Measurements from ENCODE around the gene GNAT2. TPM values are rescaled to one million over a fixed set of nuclear protein-coding genes. Genes with fewer than 3 reads are reported as not detected.
A peak's percentile ranks its signal among the peaks of the same experiment; 100 is the strongest.

The GNAT2 gene
- total RNA-seq, 1 donor: 0.27 TPM

DNA sequence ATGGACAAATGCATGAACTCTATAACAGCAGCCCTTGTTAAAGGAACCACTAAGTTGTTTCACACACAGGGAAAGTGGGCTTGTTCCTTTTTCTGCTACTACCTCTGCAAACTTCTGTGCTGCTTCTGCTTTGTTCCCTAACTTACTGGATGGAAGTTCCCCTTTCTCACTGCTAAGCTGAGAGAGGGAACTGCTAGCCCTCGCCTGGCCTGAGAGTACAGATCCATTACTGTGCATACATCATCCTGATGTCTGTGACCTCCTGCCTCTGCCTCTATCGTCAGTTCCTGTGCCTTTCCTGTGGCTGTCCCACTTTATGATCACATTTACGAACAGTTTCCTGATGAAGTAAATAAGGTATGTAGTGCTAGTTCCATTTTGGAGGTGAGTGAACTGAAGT is 3.5 kb downstream of the GNAT2 start:
- DNase-seq (ENCODE audit: low read depth in 2 of 3, low spot score in 2 of 3): peak in 2 of 3 donors; percentile 79 to 91

- no peak for DNase-seq (ENCODE audit: low read depth in 2 of 3, low spot score in 2 of 3)
Observed at GRCh38 chr1:109613361-109614147, 5.9 kb downstream of the GNAT2 start.

DNA sequence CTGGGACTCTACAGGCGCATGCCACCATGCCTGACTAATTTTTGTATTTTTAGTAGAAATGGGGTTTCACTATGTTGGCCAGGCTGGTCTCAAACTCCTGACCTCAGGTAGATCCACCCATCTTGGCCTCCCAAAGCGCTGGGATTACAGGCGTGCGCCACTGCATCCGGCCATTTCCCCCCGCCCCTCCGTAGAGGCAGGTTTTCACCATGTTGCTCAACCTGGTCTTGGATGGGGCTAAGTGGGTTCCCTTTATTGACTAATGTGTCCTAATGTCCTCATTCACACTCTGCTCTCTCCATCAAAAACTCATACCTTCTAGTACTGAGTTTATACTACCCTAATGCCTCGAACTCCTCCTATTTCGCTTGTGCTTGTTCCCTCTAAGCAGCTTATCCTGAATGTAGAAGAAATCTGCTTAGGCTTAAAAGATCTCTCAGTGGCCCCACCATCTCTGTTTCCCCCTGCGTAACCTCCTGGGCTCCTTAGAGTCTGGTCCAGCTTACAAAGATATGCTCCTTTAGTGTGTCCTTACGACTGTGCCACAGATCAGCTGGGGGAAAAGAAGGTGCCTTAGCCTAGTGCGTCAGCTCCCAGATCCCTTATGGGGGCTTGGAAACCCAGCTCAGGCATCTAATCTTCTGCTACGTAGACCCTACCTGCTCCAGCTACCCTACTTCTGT is 8.0 kb downstream of the GNAT2 start:
- DNase-seq (ENCODE audit: low read depth in 2 of 3, low spot score in 2 of 3): no peak

DNA sequence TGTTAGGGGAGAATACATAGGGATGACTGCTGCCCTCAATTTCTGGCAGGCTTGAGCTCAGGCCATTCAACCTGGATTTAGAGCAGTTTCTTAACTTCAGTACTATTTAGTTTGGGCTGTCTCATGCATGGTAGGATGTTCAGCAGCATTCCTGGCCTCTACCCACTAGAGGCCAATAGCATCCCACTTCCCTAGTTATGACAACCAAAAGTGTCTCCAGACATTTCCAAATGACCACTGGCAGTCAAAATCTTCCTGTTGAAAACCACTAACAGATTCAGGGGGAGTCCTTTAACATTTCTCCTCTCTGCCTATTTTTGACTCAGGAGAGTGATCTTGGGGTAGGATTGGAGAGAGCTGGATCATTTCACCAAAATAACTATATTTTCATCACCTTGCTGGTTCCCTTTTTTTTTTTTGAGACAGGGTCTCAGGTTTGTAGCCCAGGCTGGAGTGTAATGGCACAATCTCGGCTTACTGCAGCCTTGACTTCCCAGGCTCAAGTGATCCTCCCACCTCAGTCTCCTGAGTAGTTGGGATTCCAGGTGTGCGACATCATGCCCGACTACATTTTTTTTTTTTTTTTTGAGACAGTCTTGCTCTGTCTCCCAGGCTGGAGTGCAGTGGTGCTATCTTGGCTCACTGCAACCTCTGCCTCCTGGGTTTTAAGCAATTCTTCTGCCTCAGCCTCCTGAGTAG is 8.7 kb downstream of the GNAT2 start:
- no peak for DNase-seq (ENCODE audit: low read depth in 2 of 3, low spot score in 2 of 3)

- DNase-seq (ENCODE audit: low read depth in 2 of 3, low spot score in 2 of 3): no peak
Observed at GRCh38 chr1:109609881-109610280, 9.5 kb downstream of the GNAT2 start.

DNA sequence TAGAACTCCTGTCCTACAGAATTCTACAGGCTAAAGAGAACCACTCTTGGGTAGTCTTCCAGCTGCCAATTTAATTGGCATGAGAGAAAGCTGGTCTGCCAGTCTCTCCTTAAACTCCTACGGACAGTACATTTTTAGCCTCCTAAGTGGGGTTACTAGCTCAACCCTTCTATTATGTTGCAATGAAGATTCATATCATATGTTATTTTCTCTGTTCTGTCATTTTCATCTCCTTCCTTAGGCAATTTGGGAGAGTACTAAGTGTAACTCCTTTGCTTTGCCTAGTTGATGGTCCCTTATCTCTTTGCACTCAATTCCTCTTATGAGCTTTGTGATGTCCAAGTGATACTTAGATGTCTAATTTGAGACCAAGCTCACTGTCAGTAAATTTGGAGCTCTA is 14.0 kb downstream of the GNAT2 start:
- DNase-seq (ENCODE audit: low read depth in 2 of 3, low spot score in 2 of 3): no peak

DNA sequence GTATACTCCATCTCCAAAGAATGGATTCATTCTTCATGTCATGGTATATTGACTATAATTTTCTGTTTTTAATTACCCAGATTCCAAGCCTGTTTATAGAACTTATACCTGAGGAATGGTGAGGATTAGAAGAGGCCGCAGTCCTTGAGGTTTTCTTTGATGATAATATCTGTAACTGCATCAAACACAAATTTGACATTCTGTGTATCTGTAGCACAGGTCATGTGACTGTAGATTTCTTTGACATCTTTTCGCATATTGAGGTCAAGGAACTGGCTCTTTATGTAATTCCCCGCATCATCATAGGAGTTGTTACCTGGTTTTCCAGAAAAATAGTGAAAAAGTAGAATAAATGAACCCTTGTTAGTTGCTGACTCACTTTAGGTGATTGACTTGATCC is 16.2 kb downstream of the GNAT2 start:
- DNase-seq (ENCODE audit: low read depth in 2 of 3, low spot score in 2 of 3): no peak

DNA sequence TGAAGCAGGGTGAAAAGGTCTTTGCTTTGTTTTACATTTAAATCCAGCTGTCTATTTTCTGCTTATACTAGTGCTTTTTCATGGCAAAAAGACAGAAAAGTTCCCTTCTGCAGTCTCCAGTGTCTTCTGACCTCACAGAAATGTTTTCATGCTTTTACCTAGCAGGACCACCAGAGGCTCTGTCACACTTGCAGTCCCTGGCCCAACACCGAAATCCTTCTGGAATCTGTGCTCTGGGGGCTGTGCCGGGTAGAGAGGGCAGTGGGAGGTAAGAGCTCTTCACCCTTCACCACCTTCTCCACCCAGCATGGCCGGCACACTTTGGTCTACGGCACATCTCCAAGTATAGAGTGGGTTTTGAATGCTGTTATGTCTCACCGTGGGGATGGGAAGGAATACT is 20.8 kb downstream of the GNAT2 start:
- DNase-seq (ENCODE audit: low read depth in 2 of 3, low spot score in 2 of 3): no peak

GRCh38 chr1:109598156-109598555 is 21.3 kb downstream of the GNAT2 start:
- no peak for DNase-seq (ENCODE audit: low read depth in 2 of 3, low spot score in 2 of 3)

DNA sequence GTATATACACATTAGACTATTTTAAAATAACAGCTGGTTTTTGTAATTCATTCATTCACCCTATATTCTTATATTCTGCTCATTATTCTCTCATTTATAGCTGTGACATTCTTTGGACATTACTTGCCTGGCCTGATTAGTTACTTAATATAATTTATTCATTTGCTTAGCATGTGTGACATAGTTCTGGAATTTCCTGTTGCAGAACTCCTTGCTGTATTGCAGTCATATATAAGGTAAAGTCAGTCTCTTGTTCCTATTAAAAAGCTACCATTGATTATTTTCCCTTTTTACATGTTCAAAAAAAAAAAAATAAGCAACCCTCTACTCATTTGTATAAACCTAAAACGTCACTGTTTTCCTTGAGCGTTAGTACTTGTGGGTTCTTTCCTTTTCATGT is 23.9 kb downstream of the GNAT2 start:
- DNase-seq (ENCODE audit: low read depth in 2 of 3, low spot score in 2 of 3): no peak

DNA sequence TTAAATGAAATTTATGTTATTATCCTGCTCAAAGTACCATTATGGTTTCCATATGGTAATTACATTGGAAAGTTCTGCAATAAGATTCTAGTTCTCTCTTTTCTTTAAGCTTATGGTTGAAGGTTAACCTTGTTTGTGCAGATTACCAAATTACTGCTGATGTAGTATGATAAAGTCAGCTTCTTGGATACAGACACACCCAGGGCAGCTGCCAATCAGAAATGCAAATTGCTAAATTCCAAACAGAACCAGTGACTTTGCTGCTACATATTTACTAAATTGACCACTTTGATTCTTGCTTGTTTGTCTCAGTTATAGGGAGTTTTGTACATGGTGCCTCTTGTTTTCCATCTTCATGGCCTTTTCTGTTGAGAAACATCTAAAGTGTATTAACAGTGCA is 26.5 kb downstream of the GNAT2 start:
- DNase-seq (ENCODE audit: low read depth in 2 of 3, low spot score in 2 of 3): no peak

DNA sequence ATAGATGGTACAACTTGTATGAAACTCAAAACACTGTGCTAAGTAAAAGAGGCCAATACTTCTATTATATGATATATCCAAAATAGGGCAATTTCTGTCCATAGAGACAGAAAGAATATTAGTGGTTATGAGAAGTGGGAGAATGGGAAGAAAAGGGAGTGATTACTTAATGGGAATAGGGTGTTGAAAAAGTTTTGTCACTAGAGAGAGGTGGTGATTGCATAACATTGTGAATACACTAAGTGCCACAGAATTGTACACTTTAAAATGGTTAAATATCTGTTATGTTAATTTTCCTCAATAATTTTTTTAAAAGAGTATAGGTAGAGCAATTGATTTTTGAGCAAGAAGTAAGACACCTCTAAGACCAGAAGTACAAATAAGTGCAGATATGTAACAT is 29.7 kb downstream of the GNAT2 start:
- DNase-seq (ENCODE audit: low read depth in 2 of 3, low spot score in 2 of 3): no peak

DNA sequence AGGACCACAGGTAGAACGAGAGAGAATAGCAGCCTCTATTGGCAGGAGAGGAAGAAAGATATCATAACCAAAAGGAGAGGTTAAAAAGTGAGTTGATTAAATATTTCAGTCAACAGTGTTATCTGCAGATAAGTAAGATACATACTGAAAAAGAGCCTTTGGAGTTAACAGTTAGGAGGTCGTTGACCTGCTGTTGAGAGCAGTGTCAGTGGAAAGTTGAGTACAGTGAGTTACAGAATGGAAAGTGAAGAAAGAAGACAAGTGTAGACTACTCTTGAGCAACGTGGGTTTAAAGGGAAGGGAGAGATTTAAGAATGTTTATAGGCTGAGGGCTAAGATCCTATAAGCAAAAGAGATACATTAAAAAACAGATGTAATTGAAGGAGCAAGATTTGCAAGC is 30.2 kb downstream of the GNAT2 start:
- DNase-seq (ENCODE audit: low read depth in 2 of 3, low spot score in 2 of 3): no peak

DNA sequence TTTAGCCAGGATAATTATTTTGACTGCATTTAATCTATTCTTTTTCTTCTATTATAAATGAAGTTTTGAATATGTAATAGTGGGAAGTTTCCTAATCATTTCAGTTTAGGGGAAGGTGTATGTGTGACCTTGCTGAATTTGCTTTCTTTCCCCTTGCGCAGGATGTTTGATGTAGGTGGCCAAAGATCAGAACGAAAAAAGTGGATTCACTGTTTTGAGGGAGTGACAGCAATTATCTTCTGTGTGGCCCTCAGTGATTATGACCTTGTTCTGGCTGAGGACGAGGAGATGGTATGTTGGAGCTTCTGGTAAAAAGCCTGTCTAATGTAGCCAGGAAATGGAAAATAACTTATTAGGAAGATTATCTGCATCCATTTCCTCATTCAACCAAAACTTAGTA is 33.4 kb downstream of the GNAT2 start:
- no peak for DNase-seq (ENCODE audit: low read depth in 2 of 3, low spot score in 2 of 3)

DNA sequence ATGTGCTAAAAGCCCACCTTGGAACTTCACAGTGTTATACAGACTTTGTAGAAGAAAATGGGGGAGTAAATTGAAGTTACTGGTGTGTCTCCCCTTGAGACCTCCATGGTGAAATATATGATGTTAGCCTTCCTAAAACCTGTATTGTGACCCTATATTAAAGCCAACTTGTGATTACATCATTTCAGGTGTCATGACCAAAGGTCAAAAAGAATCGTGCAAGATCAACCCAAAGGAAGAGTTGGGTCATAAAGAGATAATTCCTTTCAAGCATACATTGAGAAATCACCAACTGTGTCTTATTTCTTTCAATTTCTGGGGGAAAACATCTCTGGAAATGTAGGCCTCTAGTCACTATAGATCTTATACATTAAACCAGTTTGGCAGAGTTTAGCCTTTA is 34.6 kb downstream of the GNAT2 start:
- DNase-seq (ENCODE audit: low read depth in 2 of 3, low spot score in 2 of 3): no peak

GRCh38 chr1:109582021-109582420 is 37.4 kb downstream of the GNAT2 start:
- DNase-seq (ENCODE audit: low read depth in 2 of 3, low spot score in 2 of 3): no peak

GRCh38 chr1:109579491-109579890 is 39.9 kb downstream of the GNAT2 start:
- DNase-seq (ENCODE audit: low read depth in 2 of 3, low spot score in 2 of 3): no peak

DNA sequence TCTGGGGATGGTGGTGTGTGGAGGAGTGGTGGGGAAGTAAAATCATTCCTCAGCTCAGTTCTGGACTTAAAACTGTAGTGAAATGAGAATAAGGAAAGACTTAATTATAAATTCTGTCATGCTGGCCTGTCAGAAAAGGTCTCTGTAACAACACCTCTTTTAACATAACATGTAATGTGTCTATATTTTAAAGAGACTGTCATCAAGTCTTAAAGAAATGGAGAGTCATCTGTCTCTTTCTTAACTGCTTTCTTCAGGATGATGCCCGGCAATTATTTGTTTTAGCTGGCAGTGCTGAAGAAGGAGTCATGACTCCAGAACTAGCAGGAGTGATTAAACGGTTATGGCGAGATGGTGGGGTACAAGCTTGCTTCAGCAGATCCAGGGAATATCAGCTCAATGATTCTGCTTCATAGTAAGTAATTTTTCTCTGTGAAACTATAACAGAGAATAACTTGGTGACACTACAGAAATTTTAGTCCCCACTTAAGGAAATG is 40.4 kb downstream of the GNAT2 start:
- DNase-seq (ENCODE audit: low read depth in 2 of 3, low spot score in 2 of 3): no peak

- DNase-seq (ENCODE audit: low read depth in 2 of 3, low spot score in 2 of 3): peak in 2 of 3 donors; percentile 15 to 60
Observed at GRCh38 chr1:109573785-109574184, 45.6 kb downstream of the GNAT2 start.

GRCh38 chr1:109570414-109570813 is 49.0 kb downstream of the GNAT2 start:
- no peak for DNase-seq (ENCODE audit: low read depth in 2 of 3, low spot score in 2 of 3)

DNA sequence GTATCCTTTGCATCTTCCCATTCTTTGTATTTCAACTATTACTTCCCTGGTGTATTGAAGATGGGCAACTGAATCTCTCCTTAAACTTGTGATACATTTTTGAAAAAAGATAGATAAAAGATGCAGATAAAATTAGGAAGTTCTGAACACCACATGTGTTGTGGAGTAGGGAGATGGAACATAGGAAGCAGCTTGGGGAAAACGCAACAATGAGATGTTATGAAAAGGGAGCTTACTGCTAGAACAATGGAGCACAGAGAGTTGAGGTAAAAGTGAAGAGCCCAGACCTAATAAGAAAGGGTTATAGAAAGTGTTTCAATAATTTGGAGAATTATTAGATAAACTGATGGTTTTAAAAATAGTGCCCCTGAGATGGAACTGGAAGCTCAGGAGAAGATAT is 50.1 kb downstream of the GNAT2 start:
- no peak for DNase-seq (ENCODE audit: low read depth in 2 of 3, low spot score in 2 of 3)
